Kidney capillary endothelial cell (primary cell): ENCODE measurements around the gene ZDHHC7.
A peak's percentile ranks its signal among the peaks of the same experiment; 100 is the strongest.
"Not testable (repeated sequence)": the region's sequence is repeated elsewhere in the genome, so short reads cannot be mapped to it uniquely, and the experiment has no call there.

Experiments used
- DNase-seq: peaks from one replicate; pipeline ENCODE4 v3.0.0-alpha.2; 2018; ENCODE audit warnings: low spot score

The ZDHHC7 gene

GRCh38 chr16:84938616-84939015, 72.7 kb downstream of the ZDHHC7 start:
- not testable (repeated sequence) for DNase-seq

GRCh38 chr16:84937196-84938005, 73.9 kb downstream of the ZDHHC7 start:
- DNase-seq = no peak

- DNase-seq = no peak
Measured at GRCh38 chr16:84933774-84934631, 77.3 kb downstream of the ZDHHC7 start.

- no peak for DNase-seq
Measured at GRCh38 chr16:84932681-84933080, 78.7 kb downstream of the ZDHHC7 start.

- no peak for DNase-seq
Measured at GRCh38 chr16:84931506-84931905, 79.8 kb downstream of the ZDHHC7 start.

- DNase-seq = no peak
Measured at GRCh38 chr16:84931107-84931494, 80.2 kb downstream of the ZDHHC7 start.

GRCh38 chr16:84930298-84931106, 80.8 kb downstream of the ZDHHC7 start:
- DNase-seq = no peak

GRCh38 chr16:84929421-84930297, 81.7 kb downstream of the ZDHHC7 start:
- no peak for DNase-seq

- no peak for DNase-seq
Measured at GRCh38 chr16:84928679-84929420, 82.5 kb downstream of the ZDHHC7 start.

- DNase-seq = no peak
Measured at GRCh38 chr16:84927621-84928591, 83.4 kb downstream of the ZDHHC7 start.

- no peak for DNase-seq
Measured at GRCh38 chr16:84926462-84926861, 84.9 kb downstream of the ZDHHC7 start.

- DNase-seq = no peak
Measured at GRCh38 chr16:84925773-84926372, 85.5 kb downstream of the ZDHHC7 start.

GRCh38 chr16:84925092-84925772, 86.1 kb downstream of the ZDHHC7 start:
- DNase-seq = peak; percentile 28

GRCh38 chr16:84924331-84925091, 86.8 kb downstream of the ZDHHC7 start:
- no peak for DNase-seq
